GM10847 (cell line): Measurements from ENCODE around the gene RPL29.

ENCODE experiments used
- POLR2A ChIP-seq: IDR thresholded peaks from 2 replicates; pipeline ENCODE4 v1.6.1; 2011; ENCODE audit not compliant: insufficient read length; ENCODE audit errors: extremely low read depth

Gene RPL29

GRCh38 chr3:51966016-51966415 is 29.7 kb downstream of the RPL29 start:
- TF ChIP-seq POLR2A = no peak

GRCh38 chr3:51964521-51964920 is 31.2 kb downstream of the RPL29 start:
- TF ChIP-seq POLR2A = no peak

- no peak for TF ChIP-seq POLR2A
Observed at GRCh38 chr3:51963951-51964451, 31.7 kb downstream of the RPL29 start.

GRCh38 chr3:51962854-51963530 is 32.7 kb downstream of the RPL29 start:
- no peak for TF ChIP-seq POLR2A

GRCh38 chr3:51961602-51962569 is 33.8 kb downstream of the RPL29 start:
- no peak for TF ChIP-seq POLR2A

GRCh38 chr3:51961011-51961410 is 34.7 kb downstream of the RPL29 start:
- no peak for TF ChIP-seq POLR2A

GRCh38 chr3:51960386-51960785 is 35.3 kb downstream of the RPL29 start:
- TF ChIP-seq POLR2A = no peak

GRCh38 chr3:51959651-51960050 is 36.0 kb downstream of the RPL29 start:
- TF ChIP-seq POLR2A = no peak

GRCh38 chr3:51958603-51959521 is 36.8 kb downstream of the RPL29 start:
- TF ChIP-seq POLR2A = no peak

- no peak for TF ChIP-seq POLR2A
Observed at GRCh38 chr3:51957520-51958205, 38.0 kb downstream of the RPL29 start.

- no peak for TF ChIP-seq POLR2A
Observed at GRCh38 chr3:51955893-51956770, 39.6 kb downstream of the RPL29 start.

- TF ChIP-seq POLR2A = no peak
Observed at GRCh38 chr3:51955175-51955892, 40.4 kb downstream of the RPL29 start, which contains the start of gene GPR62. Gene GPR62, plus strand, starts transcription at chr3:51955381. Its CDS starts 272 bp downstream, at chr3:51955653.

- no peak for TF ChIP-seq POLR2A
Observed at GRCh38 chr3:51954713-51955112, 41.0 kb downstream of the RPL29 start.
